Measurements from ENCODE around the gene PGF. TPM values are rescaled to one million over a fixed set of nuclear protein-coding genes. Genes with fewer than 3 reads are reported as not detected.

Gene PGF
- polyA plus RNA-seq, 3 donors: 7.2 to 11.4 (median 9.1) TPM

DNA sequence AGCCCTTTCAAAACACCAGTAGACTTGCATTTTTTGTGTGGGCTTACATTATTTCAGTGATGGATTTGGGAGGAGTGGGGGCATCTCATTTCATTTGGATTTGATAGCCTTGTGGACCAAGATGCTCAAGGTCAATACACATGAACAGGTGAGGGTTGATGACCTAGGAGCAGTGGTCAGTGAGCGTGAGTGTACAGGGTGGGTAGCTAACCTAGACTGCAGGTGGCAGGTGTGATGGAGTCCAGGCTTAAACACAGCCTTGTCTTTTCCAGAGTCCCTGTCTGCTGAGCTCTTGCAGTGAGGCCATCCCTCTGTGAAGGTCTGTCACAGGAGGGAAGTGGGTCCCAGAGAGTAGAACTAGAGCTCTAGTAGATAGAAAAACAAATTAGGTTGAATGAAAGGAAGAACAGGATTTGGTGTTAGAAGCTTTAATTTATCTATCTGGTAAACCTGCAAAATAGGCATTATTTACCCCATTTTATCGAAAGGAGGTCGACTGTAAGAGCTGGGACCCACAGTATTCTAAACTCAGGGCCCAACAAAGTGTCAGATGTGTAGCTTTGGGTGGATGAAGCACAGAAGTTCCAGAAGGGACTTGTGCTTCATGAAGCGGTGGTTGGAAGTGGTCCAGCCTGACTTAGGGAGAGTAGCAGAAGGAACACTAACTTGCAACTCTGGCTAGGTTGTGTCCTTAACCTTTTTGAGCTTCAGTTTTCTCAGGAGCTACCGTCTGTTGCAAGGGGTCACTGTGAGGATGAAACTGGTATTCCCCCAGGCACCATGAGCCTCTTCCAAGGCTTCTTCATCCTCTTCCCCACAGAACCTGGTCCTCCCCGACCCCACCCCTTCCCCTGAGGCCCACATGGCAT lies 50.5 kb downstream of the PGF start:
- DNase-seq: no peak

DNA sequence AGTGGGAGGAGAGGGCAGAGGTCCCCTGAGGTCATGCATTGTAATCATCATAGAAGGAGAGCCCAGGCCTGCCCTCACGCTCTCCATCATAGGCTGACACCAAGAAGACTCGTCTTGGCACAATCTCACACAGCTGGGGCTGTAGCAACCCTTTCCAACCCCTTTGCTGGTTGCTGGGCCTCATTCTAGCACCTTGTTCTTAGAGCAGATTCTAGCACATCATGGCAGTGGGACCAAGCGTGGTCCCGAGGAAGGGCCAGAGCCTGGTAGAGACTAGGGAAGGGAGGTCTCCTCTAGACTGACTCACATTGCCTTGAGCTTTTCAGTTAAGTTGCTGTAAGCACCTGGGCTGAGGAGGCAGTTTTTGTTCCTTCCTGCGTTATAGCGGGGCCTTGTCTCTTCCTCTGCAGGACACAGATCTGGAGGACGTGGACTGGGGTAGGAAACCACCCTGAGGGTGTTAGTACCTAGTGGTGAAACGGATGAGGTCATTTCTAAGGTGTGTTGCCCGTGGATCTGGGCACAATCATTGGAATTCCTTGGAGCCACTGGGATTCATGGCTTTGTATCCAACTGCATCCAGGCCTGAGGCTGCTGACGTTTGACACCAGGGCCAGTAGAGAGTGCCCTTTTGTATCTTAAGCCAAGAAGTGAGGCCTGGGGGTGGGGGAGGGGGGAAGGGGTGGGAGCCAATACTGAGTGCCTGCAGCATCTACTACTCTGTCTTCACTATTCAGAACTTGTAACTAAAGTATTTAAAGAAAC lies 52.3 kb downstream of the PGF start:
- DNase-seq: no peak

DNA sequence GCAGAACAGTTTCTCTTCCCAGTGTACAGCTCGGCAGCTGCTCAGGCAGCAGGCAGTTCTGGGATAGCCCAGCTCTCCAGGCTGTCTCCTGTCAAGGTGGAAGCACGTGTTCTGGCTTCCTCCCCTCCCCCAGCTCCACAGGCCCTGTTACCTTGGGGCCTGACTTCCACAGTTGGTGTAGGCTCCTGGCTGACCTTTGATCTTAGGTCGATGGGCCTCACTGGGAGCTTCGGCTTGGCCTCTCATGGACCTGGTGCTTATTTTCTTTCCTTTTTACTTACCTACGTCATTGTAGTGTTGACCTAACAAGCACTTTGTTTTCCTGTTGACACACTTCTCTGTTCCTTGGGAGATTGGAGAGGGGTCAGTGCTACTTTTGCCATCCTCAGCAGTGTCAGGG lies 56.7 kb downstream of the PGF start:
- no peak for DNase-seq

- DNase-seq: no peak
Measured at GRCh38 chr14:74898083-74898482, 57.3 kb downstream of the PGF start.

- no peak for DNase-seq
Measured at GRCh38 chr14:74897642-74898041, 57.8 kb downstream of the PGF start.

DNA sequence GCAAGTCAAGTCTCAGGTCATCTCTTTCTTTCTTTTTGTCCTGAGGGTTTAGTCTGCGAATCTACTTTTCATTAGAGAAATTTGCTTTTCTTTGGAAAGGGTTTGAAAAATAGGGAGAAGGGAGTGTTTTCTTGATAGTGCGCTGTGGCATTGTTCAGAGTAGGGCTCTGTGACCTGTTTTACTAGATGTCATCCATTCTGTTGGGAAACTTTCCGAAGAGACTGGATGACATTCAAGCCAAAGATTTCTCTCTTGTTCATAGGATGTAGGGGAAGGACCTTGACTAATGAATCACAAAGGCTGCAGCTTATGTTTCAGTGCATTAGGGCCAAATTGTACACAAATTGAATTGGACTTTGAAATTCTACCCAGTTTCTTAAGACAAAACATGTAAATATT lies 59.0 kb downstream of the PGF start:
- DNase-seq: no peak

DNA sequence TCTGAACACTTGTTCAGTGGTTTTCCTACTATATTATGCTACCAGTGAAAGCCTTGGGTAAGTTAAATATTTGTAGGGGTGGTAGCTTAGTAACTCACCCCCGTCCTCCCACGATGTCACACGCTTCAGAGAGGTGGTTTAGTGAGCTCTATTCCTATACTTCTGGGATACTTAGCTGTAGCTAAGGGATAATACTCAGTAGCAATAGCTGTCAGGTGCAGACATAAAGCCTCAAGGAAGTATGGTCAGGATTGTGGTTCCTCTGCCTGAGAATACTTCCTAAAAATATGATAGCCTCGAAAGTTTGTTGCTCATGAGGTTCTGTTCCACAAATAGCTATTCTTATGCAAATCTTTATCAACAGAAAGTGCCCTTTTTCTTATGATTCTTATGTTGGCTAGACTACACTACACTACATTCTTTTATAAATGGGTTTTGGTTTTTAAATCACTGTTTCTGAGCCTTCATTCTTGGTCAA lies 61.7 kb downstream of the PGF start:
- DNase-seq: no peak

- no peak for DNase-seq
Measured at GRCh38 chr14:74892745-74893144, 62.7 kb downstream of the PGF start.

GRCh38 chr14:74891870-74892269 lies 63.5 kb downstream of the PGF start:
- no peak for DNase-seq

Other genes starting within 250 kb of the PGF start
- gene AREL1, start 242.5 kb downstream of the PGF start, polyA plus RNA-seq (ENCODE audit: insufficient read length in 3 of 3): 10 to 100 TPM; 33.1 to 38.4 (median 33.3) TPM
- gene FCF1, start 242.5 kb downstream of the PGF start, polyA plus RNA-seq (ENCODE audit: insufficient read length in 3 of 3): 10 to 100 TPM; 53.5 to 59.5 (median 56.0) TPM
- 100 to 1,000 TPM in 1 of 3 donors, 10 to 100 TPM in 2; 89.4 to 110 (median 94.0) TPM for gene YLPM1, start 192.3 kb downstream of the PGF start, polyA plus RNA-seq (ENCODE audit: insufficient read length in 3 of 3)
- gene PROX2, start 79.5 kb downstream of the PGF start, polyA plus RNA-seq (ENCODE audit: insufficient read length in 3 of 3): 1 to 10 TPM in 2 of 3 donors, under 1 TPM in 1; 0.63 to 3.3 (median 2.8) TPM
- gene DLST, start 73.7 kb downstream of the PGF start, polyA plus RNA-seq (ENCODE audit: insufficient read length in 3 of 3): 100 to 1,000 TPM; 112 to 135 (median 134) TPM
- gene RPS6KL1, start 32.3 kb downstream of the PGF start, polyA plus RNA-seq (ENCODE audit: insufficient read length in 3 of 3): 1 to 10 TPM in 2 of 3 donors, under 1 TPM in 1; 0.71 to 1.9 (median 1.9) TPM
- gene EIF2B2, start 47.3 kb upstream of the PGF start, polyA plus RNA-seq (ENCODE audit: insufficient read length in 3 of 3): 10 to 100 TPM; 60.2 to 68.0 (median 64.8) TPM
- 10 to 100 TPM; 34.9 to 44.2 (median 43.0) TPM for gene MLH3, start 95.9 kb upstream of the PGF start, polyA plus RNA-seq (ENCODE audit: insufficient read length in 3 of 3)
- gene ACYP1, start 108.4 kb upstream of the PGF start, polyA plus RNA-seq (ENCODE audit: insufficient read length in 3 of 3): 10 to 100 TPM; 26.0 to 56.2 (median 43.5) TPM
- gene ZC2HC1C, start 114.0 kb upstream of the PGF start, polyA plus RNA-seq (ENCODE audit: insufficient read length in 3 of 3): 10 to 100 TPM in 1 of 3 donors, 1 to 10 TPM in 2; 6.1 to 11.1 (median 9.4) TPM
- 100 to 1,000 TPM; 125 to 148 (median 138) TPM for gene NEK9, start 171.5 kb upstream of the PGF start, polyA plus RNA-seq (ENCODE audit: insufficient read length in 3 of 3)
- gene TMED10, start 221.0 kb upstream of the PGF start, polyA plus RNA-seq (ENCODE audit: insufficient read length in 3 of 3): 100 to 1,000 TPM; 225 to 251 (median 250) TPM